ENCODE results near the gene SEC14L2. TPM values are rescaled to one million over a fixed set of nuclear protein-coding genes. Genes with fewer than 3 reads are reported as not detected.

Gene SEC14L2
- total RNA-seq, 1 donor = 16.6 TPM

DNA sequence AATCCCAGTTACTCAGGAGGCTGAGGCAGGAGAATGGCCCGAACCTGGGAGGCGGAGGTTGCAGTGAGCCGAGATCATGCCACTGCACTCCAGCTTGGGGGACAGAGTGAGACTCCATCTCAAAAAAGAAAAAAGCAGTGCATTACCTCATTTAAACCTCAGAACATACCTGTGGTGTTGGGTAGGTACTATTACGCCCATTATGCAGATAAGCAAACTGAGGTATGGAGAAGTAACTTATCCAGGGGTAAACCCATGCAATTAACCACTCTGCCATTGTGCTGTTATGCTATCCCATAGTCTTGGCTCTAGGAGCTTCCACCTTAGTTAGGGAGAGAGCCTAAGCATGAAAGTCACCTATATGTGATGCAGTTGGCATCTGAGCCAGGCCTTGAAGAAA, 77.3 kb downstream of the SEC14L2 start:
- no peak for DNase-seq (ENCODE audit: insufficient read length, low spot score, missing footprints)
- H3K27me3 ChIP-seq (ENCODE audit: insufficient read depth, low read length) = peaks cover 43% of the 10 kb centered on the region
- no peak overlapping the region for H2AFZ ChIP-seq (ENCODE audit: low read length)
- no peaks in the 10 kb centered on the region for H4K20me1 ChIP-seq (ENCODE audit: insufficient read depth, low read length)
- TF ChIP-seq, protein P1, sequence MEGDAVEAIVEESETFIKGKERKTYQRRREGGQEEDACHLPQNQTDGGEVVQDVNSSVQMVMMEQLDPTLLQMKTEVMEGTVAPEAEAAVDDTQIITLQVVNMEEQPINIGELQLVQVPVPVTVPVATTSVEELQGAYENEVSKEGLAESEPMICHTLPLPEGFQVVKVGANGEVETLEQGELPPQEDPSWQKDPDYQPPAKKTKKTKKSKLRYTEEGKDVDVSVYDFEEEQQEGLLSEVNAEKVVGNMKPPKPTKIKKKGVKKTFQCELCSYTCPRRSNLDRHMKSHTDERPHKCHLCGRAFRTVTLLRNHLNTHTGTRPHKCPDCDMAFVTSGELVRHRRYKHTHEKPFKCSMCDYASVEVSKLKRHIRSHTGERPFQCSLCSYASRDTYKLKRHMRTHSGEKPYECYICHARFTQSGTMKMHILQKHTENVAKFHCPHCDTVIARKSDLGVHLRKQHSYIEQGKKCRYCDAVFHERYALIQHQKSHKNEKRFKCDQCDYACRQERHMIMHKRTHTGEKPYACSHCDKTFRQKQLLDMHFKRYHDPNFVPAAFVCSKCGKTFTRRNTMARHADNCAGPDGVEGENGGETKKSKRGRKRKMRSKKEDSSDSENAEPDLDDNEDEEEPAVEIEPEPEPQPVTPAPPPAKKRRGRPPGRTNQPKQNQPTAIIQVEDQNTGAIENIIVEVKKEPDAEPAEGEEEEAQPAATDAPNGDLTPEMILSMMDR (IDR thresholded peaks at IDR 0.05; ENCODE audit: extremely low read depth, low read depth, low read length) = no peak
- H3K4me3 ChIP-seq (ENCODE audit: insufficient read depth, low read length) = no peak overlapping the region
- no peaks in the 10 kb centered on the region for H3K79me2 ChIP-seq (ENCODE audit: insufficient read depth, low read length)
- no peak overlapping the region for H3K4me2 ChIP-seq (ENCODE audit: insufficient read depth, low read length)
- H3K9me3 ChIP-seq (ENCODE audit: low read depth, low read length) = no peaks in the 10 kb centered on the region
- H3K27ac ChIP-seq (ENCODE audit: low read depth, low read length) = no peak overlapping the region
- H3K4me1 ChIP-seq (ENCODE audit: insufficient read depth, low read length) = no peaks in the 10 kb centered on the region
- H3K36me3 ChIP-seq (ENCODE audit: insufficient read depth, low read length) = no peaks in the 10 kb centered on the region

Small RNA genes lying within 50 kb of the gene (small RNA-seq; reads per million reads assigned to genes)
- gene AC004832.3 (not detected), gene RNU6-564P (0.67 reads per million)

Other genes with a start within 250 kb of the SEC14L2 start
- gene LIF, start 150.3 kb upstream of the SEC14L2 start, total RNA-seq = 3.2 and 3.3 TPM in 2 replicates
- not detected in 2 replicates for gene OSM, start 130.2 kb upstream of the SEC14L2 start, total RNA-seq
- gene CASTOR1, start 107.5 kb upstream of the SEC14L2 start, total RNA-seq = 5.3 and 5.8 TPM in 2 replicates
- 30.6 and 32.9 TPM in 2 replicates for gene TBC1D10A, start 70.1 kb upstream of the SEC14L2 start, total RNA-seq
- gene SF3A1, start 40.1 kb upstream of the SEC14L2 start, total RNA-seq = 21.7 and 30.6 TPM in 2 replicates
- gene CCDC157, start 40.0 kb upstream of the SEC14L2 start, total RNA-seq = 2.9 TPM in 2 replicates
- gene RNF215, start 9.6 kb upstream of the SEC14L2 start, total RNA-seq = 20.6 and 23.6 TPM in 2 replicates
- gene MTFP1, start 28.8 kb downstream of the SEC14L2 start, total RNA-seq = 5.3 and 6.9 TPM in 2 replicates
- gene SEC14L3, start 75.0 kb downstream of the SEC14L2 start, total RNA-seq = not detected in 2 replicates
- under 0.01 TPM in 2 replicates for gene SEC14L4, start 108.7 kb downstream of the SEC14L2 start, total RNA-seq
- gene SEC14L6, start 149.7 kb downstream of the SEC14L2 start, total RNA-seq = not detected in 2 replicates
- not detected in 2 replicates for gene GAL3ST1, start 177.6 kb downstream of the SEC14L2 start, total RNA-seq
- gene PES1, start 194.9 kb downstream of the SEC14L2 start, total RNA-seq = 61.6 and 64.8 TPM in 2 replicates
- 13.6 and 18.8 TPM in 2 replicates for gene TCN2, start 210.2 kb downstream of the SEC14L2 start, total RNA-seq
- 13.0 TPM in 2 replicates for gene SLC35E4, start 238.8 kb downstream of the SEC14L2 start, total RNA-seq